ENCODE results near the gene CCDC106.
A peak's percentile ranks its signal among the peaks of the same experiment; 100 is the strongest.

CCDC106 gene

DNA sequence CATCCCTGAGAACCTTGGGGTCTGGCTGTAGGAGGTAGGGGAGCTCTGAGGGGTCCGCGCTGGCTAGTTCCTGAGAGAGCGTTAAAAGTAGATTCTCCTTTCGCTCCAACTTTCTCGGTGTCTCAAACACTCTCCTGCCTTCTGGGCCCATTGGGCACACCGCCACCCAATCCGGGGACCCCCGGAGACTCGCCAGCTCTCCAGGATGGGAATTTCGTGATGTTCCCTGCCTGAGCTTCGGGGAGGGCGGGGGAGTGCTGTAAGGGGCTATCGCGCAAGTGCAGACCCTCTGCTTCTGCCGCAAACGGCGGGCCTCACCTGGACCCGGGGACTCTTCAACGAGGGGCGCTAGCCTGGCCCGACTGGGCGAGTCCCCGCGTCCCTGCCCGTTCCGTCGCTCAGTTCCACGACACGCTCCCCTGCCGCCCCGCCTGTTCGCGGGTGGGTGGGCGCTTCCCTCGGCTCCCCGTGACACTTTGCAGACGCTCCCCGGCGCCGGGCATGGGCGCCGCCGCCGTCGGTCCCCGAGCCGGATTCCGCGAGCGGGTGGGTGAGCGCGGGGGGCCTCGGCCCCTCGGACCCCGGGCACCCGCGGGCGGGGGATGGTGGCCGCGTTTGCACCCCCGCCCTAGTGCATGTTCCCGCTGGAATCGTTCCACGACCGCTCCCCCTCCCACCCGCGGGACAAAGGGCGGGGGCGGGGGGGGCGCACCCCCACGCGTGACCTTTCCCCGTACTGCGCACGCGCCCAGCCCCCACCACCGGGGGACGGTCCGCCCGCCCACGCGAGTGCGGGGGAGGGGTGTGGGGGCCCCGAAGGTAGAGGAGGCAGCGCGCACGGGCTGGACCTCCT lies at the start of gene CCDC106:
TSS of gene CCDC106 (plus strand) at position 481 of the 853 bp plus-strand sequence. CDS start 835 bp downstream, outside the sequence.
- no peak for DNase-seq (ENCODE audit: low read depth)

DNA sequence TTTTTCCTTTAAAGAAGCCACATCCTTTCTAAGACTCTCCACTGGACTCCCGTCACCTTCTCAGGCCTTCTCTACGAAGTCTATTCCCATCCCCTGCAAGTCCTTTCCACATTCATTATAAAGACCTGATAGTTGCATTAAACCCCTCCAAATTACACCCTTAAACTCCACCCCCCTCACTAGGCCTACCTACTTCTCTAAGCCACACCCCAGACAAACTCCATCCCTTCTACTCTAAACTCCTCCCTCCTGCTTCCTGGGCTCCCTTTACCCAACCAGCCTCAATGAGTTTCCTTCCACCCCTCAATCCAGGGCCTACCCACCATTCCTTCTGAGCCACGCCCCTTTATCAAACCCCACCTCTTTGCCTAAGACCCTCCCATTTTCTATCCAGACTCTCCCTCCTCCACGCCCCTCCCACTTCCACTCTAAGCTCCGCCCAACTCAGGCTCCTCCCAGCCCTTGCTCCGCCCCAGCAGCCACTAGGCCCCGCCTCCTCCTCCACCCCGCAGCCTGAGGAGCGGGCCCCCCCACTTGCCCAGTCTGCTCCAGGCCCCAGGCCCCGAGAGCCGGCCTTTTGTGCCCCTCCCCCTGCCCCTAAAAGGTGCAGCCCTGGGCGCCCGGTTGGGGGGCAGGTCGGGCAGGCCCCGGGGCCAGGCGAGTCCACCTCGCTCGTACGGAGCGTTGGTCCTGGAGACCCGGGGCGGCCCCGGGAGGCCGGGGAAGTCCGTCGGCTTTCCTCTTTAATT lies 49.1 kb upstream of the CCDC106 start:
- DNase-seq (ENCODE audit: low read depth): peak; percentile 90

DNA sequence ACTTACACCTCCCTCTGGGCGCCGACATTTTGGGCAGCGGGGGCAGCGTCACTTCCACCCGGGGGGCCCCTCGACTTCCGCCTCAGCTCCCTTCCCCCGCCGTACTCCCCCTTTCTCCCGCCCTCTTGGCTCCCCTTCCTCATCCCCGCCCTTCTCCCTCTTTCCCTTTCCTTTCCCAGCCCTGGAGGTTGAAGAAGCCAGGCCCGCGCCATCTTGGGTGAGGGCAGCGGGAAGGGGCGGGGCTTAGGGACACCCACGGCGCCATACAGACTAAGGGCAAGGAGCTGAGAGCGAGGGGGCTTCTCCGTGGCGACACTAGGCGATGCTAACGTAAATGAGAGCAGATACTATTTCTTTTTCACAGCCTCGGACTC lies 48.6 kb upstream of the CCDC106 start, which contains the start of gene FIZ1:
TSS of gene FIZ1 (minus strand) at position 50 of the 374 bp plus-strand sequence. CDS start 1,652 bp downstream, outside the sequence.
- DNase-seq (ENCODE audit: low read depth): peak; percentile 97

DNA sequence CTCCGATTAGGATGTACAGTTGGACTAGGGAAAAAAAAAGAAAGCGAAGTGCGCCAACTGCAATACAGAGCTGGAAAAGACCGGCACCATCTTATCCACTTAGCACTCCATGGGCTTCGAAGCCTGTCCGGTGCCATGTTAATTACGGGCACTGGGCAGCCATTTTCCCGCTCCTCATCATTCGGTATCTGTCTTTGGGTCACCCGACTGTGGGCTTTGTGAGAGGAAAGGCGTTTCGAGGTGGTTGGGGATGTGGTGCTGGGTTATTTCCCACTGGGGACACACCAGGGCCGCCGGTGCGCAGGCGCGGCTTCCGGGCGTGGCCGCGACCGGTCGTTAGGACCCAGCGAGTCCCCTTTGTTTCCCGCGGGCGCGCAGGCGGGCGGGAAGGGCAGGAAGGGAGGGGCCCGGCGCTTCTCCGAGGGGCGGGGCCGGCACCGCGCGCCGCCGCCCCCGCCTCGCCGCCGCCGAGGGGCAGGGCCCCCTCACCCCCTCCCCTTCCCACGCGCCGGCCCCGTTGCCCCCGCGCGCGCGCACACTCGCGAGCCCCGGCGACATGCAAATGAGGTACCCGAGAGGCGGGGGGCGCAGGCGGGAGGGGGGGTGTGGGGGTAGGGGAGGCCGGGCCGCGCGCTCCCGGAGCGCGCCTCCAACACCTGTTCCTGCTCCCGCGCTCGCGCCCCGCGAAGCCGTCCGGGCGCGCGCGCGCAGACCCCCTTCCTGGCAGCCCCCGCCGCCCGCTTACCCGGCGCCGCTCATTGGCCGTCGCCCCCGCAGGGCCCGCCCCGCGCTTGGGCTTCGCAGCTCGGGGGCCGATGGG lies 48.0 kb upstream of the CCDC106 start, which contains the start of gene ZNF524:
TSS of gene ZNF524 (plus strand) at position 447 of the 820 bp plus-strand sequence. CDS start 1,825 bp downstream, outside the sequence.
- peak; percentile 78 for DNase-seq (ENCODE audit: low read depth)

DNA sequence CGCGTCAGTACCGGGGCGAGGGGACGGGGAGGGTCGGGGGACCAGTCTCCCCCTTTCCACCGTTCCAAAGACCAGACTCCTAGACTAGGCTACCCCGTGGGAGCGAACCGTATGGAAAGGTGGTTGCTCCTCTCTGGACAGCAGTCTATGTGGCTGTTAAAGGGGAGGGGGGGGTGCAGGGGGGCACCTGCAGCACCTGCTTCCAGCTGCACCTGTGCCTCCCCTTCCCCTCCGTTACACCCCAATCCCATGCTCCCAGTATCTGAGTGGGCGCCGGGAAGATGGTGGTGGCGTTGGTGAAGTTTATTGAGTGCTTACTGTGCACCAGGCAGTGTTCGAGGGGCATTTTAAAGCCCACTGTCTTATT lies 47.4 kb upstream of the CCDC106 start:
- no peak for DNase-seq (ENCODE audit: low read depth)

DNA sequence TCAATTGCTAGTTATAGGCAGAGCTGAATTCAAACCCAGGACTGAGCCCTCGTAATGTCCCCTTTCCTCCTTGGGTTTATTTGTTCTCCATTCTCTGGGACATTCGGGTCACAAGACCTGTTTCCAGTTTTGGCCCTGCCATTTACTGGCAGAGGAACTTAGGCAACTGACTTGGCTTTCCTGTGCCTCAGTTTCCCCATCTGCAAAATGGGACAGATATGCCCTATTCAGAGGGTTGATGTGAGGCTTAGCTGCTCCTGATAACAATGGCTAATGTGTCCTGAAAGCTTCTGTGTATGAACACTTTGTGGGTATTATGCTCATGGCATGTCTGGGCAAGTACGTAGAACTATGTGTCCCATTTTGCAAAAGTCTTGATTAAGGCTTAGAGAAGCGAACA lies 46.9 kb upstream of the CCDC106 start:
- DNase-seq (ENCODE audit: low read depth): no peak

DNA sequence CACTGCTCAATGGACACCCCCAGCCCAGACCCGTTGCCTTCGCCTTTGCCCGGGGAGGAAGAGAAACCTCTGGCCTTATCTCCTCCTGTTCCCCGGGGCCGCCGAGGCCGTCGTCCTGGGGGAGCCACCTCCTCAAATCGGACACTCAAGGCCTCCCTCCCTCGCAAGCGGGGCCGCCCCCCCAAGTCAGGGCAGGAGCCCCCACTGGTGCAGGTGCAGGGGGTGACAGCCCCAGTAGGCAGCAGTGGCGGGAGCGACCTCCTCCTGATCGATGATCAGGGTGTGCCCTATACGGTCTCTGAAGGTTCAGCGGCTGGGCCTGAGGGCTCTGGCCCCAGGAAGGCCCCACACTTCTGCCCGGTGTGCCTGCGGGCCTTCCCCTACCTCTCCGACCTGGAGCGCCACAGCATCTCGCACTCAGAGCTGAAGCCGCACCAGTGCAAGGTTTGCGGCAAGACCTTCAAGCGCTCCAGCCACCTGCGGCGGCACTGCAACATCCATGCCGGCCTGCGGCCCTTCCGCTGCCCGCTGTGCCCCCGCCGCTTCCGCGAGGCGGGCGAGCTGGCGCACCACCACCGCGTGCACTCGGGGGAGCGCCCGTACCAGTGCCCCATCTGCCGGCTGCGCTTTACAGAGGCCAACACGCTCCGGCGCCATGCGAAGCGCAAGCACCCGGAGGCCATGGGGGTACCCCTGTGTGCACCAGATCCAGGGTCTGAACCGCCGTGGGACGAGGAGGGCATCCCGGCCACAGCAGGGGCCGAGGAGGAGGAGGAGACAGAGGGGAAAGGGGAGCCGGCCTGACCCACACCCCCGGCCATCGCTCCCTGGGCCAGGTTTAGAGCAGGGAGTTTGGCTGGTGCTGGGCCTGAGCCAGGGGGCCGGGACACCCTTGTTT lies 45.7 kb upstream of the CCDC106 start:
- DNase-seq (ENCODE audit: low read depth): no peak

DNA sequence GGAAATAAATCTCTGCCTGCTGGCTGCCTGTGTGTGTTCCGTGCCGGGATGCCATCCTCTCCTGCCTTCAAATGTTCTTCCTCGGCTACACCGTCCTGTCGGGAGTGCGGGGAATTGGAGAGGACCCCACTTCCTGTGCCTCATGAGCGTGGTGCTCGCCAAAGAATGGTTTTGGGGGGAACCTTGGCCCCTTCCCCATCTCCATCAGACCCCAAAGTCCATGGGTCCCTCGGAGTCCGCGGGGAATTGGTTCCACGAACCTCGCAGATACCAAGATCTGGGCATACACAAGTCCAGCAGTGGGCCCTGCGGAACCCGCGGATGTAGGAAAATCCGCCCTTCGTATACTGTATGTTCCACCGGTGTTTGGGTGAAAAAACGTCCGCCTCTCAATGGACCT lies 44.9 kb upstream of the CCDC106 start:
- DNase-seq (ENCODE audit: low read depth): no peak

DNA sequence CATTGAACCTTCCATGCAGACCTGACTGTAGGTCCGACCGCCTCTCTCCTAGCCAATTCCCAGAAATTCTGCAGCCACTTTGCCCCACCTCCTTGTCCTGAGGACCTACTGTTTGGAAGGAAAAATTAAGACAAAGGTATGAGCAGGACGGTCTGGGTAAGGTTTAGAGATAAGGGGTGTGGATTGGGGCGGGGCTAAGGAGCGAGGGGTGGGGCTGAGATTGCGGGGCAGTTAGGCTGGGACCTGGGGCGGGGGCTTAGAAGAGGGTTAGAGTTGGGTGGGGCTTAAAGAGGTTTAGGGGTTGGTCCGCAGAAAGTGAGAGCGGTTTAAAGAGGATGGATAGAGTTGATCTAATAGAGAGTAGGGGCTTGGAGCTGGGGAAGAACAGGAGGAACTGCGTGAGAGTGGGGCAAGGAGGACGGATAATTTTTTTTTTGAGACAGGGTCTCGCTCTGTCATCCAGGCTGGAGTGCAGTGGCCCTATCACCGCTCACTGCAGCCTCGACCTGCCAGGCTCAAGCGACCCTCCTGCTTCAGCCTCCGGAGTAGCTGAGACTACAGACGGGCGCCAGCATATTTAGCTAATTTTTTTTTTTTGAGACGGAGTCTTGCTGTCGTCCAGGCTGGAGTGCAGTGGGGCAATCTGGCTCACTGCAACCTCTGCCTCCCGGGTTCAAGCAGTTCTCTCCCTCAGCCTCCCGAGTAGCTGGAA lies 44.3 kb upstream of the CCDC106 start:
- DNase-seq (ENCODE audit: low read depth): no peak

DNA sequence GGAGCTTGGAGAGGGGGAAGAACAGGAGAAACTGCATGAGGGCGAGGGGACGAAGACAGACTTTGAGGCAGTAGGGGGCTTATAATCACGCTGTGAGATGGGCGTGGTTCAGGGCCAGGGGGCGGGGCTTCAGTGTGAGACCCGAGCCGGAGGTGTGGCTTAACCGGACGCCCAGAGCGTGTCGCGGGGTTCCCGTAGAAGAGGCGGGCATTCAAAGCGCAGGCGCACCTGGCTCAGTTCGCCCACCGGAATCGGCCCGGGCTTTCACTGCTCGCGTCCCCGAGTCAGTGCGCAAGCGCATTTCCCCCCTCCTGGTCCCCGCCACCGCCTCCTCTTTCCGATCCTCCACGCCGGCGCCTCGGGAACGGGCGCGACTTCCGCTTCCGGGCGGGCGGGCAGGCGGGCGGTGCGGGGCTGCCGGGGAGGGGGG lies 42.8 kb upstream of the CCDC106 start:
- peak; percentile 99 for DNase-seq (ENCODE audit: low read depth)

DNA sequence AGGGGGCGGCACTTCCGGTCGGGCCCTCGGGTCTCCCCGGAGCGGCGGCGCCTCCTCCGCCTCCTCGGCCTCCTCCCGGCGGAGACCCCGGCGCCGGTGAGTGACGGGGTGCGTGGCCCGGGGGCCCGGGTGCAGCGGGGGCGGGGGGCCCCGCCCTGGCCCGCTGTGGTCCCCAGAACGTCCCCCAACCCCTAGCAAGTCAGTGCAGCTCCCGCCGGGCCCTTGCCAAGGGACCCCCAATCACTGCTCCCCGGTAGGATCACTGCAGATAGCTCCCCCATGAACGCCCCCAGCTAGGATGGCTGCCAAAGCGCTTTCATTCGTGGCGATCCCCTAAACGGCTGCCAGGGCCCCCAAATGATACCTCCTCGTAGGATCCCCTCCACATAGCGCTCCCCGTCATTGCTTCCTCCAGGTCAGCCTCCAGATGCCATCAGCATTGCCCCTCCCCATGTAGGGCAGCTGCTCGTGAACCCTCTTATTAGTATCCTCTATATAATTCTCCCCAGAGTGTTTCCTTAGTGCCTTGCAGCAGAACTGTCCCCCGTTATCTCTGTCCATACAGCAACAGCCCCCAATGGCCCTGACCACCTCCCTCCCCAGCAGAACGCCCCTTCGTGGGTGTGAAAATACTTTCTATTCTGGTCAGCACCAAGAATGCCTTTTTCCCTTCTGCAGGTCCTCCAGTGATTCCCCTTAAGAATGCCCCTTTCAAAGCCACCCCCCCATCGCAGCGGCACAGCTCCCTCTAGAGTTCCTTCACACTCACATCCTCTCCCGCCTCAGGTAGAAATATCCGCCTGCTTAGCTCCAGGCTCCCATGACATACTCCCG lies 42.2 kb upstream of the CCDC106 start, which contains the start of gene ZNF865:
TSS of gene ZNF865 (plus strand) at position 11 of the 834 bp plus-strand sequence. CDS start 7,972 bp downstream, outside the sequence.
- peak; percentile 66 for DNase-seq (ENCODE audit: low read depth)

DNA sequence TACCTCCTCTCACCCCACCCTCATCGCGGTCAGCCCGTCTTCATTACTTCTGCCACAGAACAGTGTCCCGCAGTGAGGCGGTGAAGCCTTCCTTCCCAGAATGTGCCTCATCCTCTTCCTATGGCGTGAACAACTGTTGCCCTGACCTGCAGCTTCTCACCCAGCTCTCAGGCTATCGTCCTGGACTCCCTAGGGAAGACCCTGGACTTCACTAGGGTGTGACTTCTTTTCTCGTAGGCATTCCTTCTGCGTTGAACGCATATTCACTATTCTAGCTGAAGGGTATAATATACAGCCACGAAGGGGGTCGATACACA lies 41.6 kb upstream of the CCDC106 start:
- no peak for DNase-seq (ENCODE audit: low read depth)

DNA sequence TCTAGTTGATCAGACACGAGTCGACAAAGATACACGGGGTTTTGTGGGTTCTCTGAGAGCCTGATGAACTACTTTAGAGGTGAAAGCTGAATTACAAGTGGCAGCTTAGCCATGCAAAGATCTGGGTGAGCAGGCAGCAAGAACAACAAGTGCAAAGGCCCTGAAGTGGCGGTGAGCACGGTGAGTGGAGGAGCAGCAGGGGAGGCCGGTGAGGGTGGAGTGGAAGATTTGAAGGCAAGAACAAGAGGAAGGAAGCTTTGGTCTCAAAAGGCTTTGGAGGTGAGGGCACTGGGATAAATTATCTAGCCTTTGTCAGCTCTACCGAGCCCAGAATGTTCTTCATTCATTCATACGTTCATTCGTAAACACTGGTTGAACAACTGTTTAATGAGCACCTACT lies 41.2 kb upstream of the CCDC106 start:
- no peak for DNase-seq (ENCODE audit: low read depth)

DNA sequence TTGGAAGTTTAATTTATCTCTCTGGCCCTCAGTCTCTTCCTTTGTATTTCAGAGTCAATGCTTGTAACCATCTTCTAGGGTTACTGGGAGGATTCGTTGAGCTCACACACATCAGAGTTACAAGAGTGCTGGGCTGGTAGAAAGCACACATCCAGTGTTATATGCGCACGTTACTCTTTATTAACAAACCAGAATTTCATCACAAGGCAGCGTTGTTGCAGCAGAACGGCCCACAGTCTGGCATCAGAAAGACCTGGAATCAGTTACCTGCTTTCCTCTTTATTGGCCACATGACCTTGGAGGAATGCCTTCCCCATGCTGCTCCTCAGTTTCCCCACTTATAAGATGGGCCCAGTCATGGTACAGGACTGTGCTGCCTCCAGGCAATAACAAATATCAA lies 38.7 kb upstream of the CCDC106 start:
- no peak for DNase-seq (ENCODE audit: low read depth)

DNA sequence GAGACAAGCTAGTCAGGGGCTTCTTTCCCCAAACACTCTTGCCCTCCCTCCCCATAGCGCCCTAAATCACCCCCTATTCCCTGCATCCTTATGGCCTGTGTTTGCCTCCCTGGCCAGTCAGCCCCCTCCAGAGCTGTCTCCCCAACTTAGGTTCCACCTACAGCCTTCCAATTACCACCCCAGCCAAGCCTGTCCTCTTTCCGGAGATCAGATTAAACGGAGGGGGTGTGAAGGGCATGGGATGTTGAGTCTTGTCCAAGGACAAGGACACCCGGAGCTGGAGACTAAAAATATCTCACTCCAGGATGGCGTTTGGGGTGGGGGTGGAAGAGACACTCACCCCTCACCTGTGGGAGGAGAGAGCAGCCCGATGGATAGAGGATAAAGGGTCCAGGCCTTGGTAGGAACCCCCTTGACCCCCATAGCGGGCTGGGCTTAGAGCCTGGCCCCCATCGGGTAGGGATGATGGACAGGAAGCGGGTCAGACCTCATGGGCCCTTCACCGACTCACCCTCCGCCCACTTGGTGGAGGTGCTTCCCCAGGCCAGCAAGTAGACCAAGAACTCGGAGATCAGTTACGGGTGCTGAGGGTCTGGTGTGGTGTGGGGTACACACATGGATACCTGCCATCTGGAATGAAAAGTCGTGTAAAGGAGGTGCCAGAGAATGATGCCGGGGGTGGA lies 36.6 kb upstream of the CCDC106 start:
- no peak for DNase-seq (ENCODE audit: low read depth)

DNA sequence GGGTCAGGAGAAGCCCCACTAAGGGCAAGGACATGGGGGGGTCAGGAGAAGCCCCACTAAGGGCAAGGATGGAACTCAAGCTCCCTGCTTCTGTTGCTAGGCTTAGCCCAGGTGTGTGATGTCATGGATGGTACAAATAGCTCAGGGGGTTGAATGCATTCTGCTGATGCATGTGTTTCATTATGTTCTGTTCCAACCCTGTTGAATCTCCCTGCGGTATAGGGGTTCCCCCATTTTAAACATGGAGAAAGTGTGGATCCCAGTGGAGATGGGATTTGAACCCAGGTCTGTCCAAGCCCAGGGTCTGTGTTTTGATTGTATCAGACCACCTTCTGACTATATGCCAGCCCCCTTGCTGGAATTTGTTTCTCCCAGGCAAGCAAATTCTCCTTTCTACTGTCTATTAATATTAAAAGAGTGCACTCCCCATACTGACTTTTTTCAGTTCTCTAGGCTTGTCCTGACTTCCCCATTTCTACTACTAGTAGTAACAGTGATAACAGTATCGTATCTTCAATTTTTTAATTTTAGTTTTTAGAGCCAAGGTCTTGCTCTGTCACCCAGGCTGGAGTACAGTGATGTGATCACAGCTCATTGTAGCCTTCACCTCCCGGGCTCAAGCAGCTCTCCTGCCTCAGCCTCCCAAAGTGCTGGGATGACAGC lies 35.9 kb upstream of the CCDC106 start:
- DNase-seq (ENCODE audit: low read depth): no peak

DNA sequence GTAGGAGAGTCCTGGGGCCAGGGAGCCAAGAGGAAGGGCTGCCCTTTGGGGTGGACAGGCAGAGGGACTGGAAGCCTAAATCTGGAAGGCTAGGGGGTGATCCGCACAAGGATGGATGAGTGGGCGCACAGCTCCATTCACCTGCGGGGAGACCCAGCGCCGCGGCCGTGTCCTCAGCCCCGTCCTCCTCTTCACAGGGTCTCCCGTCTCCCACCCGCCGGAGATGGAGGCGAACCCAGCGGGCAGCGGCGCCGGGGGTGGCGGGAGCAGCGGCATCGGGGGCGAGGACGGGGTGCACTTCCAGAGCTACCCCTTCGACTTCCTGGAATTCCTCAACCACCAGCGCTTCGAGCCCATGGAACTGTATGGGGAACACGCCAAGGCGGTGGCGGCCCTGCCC lies 34.6 kb upstream of the CCDC106 start:
- no peak for DNase-seq (ENCODE audit: low read depth)

DNA sequence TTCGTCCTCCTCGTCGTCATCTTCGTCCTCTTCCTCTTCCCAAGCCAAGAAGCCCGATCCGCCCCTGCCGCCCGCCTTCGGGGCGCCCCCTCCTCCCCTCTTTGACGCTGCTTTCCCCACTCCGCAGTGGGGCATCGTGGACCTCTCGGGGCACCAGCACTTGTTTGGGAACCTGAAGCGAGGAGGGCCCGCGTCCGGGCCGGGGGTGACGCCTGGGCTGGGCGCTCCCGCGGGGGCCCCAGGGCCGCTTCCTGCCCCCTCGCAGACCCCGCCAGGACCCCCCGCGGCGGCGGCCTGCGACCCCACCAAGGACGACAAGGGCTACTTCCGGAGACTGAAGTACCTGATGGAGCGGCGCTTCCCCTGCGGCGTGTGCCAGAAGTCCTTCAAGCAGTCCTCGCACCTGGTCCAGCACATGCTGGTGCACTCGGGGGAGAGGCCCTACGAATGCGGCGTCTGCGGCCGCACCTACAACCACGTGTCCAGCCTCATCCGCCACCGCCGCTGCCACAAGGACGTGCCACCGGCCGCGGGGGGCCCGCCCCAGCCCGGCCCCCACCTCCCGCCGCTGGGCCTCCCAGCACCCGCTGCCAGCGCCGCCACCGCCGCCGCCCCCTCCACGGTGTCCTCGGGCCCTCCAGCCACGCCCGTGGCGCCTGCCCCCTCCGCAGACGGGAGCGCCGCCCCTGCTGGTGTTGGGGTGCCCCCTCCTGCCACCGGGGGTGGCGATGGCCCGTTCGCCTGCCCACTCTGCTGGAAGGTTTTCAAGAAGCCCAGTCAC lies 33.9 kb upstream of the CCDC106 start:
- DNase-seq (ENCODE audit: low read depth): no peak

Measured in activated T-cell treated with anti-CD3 and anti-CD28 coated beads for 24 hours (primary cell).